Activated CD4-positive, alpha-beta memory T cell treated with anti-CD3 and anti-CD28 coated beads, Interleukin-2, amount 10 ng/mL, durations not matched to agents 7 days and 5 days (primary cell): ENCODE data around the gene ADIPOR2. TPM values are rescaled to one million over a fixed set of nuclear protein-coding genes. Genes with fewer than 3 reads are reported as not detected.

Experiments used
- CTCF ChIA-PET: fragments of 350-600 bp; sonication (Branson Sonifier 250); formaldehyde crosslinking; loops from one replicate; lab custom pipeline; 2021; ENCODE audit warnings: antibody characterized with exemption, inconsistent platforms; lab: Charles Lee
- POLR2A ChIA-PET: fragments of 350-600 bp; sonication (Branson Sonifier 250); formaldehyde crosslinking; loops from one replicate; lab custom pipeline; 2021; ENCODE audit warnings: antibody characterized with exemption; lab: Charles Lee
- DNase-seq: peaks from one replicate; pipeline ENCODE4 v3.0.0-alpha.2; 2020
- H3K27ac Mint-ChIP-seq: one replicate; pipeline ENCODE4 v1.8.0; 2021; ENCODE audit warnings: mild to moderate bottlenecking, mixed read lengths
- H3K27me3 Mint-ChIP-seq: one replicate; pipeline ENCODE4 v1.8.0; 2021; ENCODE audit warnings: mixed read lengths
- H3K36me3 Mint-ChIP-seq: one replicate; pipeline ENCODE4 v1.8.0; 2021; ENCODE audit warnings: low read depth, mixed read lengths
- H3K4me1 Mint-ChIP-seq: one replicate; pipeline ENCODE4 v1.8.0; 2021; ENCODE audit warnings: mixed read lengths
- H3K4me3 Mint-ChIP-seq: one replicate; pipeline ENCODE4 v1.8.0; 2021; ENCODE audit warnings: mild to moderate bottlenecking, mixed read lengths
- H3K9me3 Mint-ChIP-seq: one replicate; pipeline ENCODE4 v1.8.0; 2021; ENCODE audit warnings: mixed read lengths
- total RNA-seq, 2 experiments: library from RNA; stranded (reverse); gene quantifications; one replicate each; pipeline ENCODE4 v1.2.3, GENCODE V29; 2021

ADIPOR2 gene
- total RNA-seq, 2 experiments from 2014 or later = 63.8 to 71.8 TPM

DNA sequence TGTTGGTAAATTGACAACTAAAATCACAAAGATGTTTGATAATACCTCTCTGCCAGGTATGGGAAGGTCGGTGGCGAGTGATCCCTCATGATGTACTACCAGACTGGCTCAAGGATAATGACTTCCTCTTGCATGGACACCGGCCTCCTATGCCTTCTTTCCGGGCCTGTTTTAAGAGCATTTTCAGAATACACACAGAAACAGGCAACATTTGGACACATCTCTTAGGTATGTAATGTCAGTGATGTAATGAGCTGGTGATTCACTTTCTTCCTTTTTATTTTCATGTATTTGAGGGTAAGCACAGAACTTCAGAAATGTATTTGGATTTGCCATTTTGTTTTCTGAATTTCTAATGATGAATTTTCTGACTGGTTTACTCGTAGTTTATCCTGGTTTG is 86.9 kb downstream of the ADIPOR2 start:
- CTCF ChIA-PET = no interaction called here
- Mint-ChIP-seq H3K27me3 (no peaks in the 10 kb centered on the region), H3K4me3 (no peak overlapping the region), H3K27ac (no peak overlapping the region), H3K36me3 (peaks cover 28% of the 10 kb centered on the region), H3K4me1 (peaks cover 1% of the 10 kb centered on the region), H3K9me3 (no peaks in the 10 kb centered on the region)
- no peak for DNase-seq
- POLR2A ChIA-PET = no interaction called here

GRCh38 chr12:1778911-1779310 is 88.0 kb downstream of the ADIPOR2 start:
- CTCF ChIA-PET = interaction anchor here (1.7 kb wide), 2 partner anchors 12 to 125 kb away, joined by 5 to 9 read pairs; no protein-coding TSS in a partner anchor
- H3K9me3 Mint-ChIP-seq = no peaks in the 10 kb centered on the region
- no peak for DNase-seq
- H3K27ac Mint-ChIP-seq = no peak overlapping the region
- H3K4me3 Mint-ChIP-seq = no peak overlapping the region
- H3K4me1 Mint-ChIP-seq = peaks cover 1% of the 10 kb centered on the region
- peaks cover 25% of the 10 kb centered on the region for H3K36me3 Mint-ChIP-seq
- no peaks in the 10 kb centered on the region for H3K27me3 Mint-ChIP-seq
- POLR2A ChIA-PET = no interaction called here

- peaks cover 28% of the 10 kb centered on the region for H3K36me3 Mint-ChIP-seq
- no peaks in the 10 kb centered on the region for H3K27me3 Mint-ChIP-seq
- no peaks in the 10 kb centered on the region for H3K9me3 Mint-ChIP-seq
- H3K27ac Mint-ChIP-seq = no peak overlapping the region
- no peak for DNase-seq
- H3K4me3 Mint-ChIP-seq = no peak overlapping the region
- ChIA-PET POLR2A (interaction anchor here (0.8 kb wide), 1 partner anchor 11 kb away, joined by 5 read pairs; no protein-coding TSS in a partner anchor), CTCF (interaction anchor here (0.8 to 1.7 kb wide), 3 partner anchors 11 to 161 kb away, joined by 3 to 9 read pairs (median 5); no protein-coding TSS in a partner anchor)
- H3K4me1 Mint-ChIP-seq = peaks cover 1% of the 10 kb centered on the region
These were observed 88.9 kb downstream of the ADIPOR2 start for GRCh38 chr12:1779783-1780182.

DNA sequence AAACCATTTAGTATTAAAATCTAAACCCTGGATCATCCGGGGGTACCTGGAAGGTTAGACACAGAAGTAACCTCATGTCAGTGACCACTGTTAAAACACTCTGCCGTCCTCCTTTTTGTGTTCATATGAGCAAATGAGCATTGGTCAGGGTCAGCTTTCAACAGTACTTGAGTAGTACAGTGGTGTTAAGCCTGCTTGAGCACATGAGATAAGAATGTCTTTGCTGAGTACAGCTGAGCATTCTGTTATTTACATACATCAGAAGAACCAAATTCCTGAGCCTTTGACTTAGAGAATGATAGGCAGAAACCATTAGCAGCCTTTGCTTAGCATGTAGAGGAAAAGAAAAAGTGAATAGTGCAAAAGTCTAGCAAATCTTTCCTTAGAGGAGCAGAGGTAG is 90.9 kb downstream of the ADIPOR2 start:
- ChIA-PET CTCF (interaction anchor here (1.1 to 1.8 kb wide), 2 partner anchors 9 to 158 kb away, joined by 3 to 8 read pairs; no protein-coding TSS in a partner anchor), POLR2A (interaction anchor here (1.0 kb wide), 1 partner anchor 122 kb away, joined by 3 read pairs; no protein-coding TSS in a partner anchor)
- peaks cover 1% of the 10 kb centered on the region for H3K4me1 Mint-ChIP-seq
- no peak for DNase-seq
- H3K27ac Mint-ChIP-seq = no peak overlapping the region
- H3K4me3 Mint-ChIP-seq = no peak overlapping the region
- peaks cover 31% of the 10 kb centered on the region for H3K36me3 Mint-ChIP-seq
- H3K27me3 Mint-ChIP-seq = no peaks in the 10 kb centered on the region
- no peaks in the 10 kb centered on the region for H3K9me3 Mint-ChIP-seq

DNA sequence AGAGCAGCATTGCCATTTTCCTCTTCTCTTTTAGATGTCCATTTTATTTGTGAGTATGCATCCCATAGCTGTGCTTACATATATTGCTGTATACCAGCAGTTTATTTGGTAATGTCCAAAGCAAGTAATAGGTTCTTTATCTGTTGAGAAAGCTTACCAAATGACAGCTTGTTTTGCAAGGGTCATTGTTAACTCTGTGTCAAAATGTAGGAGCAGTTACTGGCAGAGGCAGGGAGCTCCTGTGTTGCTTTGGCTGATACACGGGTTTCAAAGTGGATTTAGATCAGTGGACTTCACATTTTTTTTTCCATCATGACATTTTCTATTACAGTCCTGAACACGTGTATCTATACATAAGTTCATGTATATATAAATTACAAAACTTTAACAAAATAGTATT is 91.3 kb downstream of the ADIPOR2 start:
- Mint-ChIP-seq H3K36me3 (peaks cover 31% of the 10 kb centered on the region), H3K27me3 (no peaks in the 10 kb centered on the region), H3K4me3 (no peak overlapping the region), H3K4me1 (peaks cover 1% of the 10 kb centered on the region), H3K27ac (no peak overlapping the region), H3K9me3 (no peaks in the 10 kb centered on the region)
- DNase-seq = no peak
- POLR2A ChIA-PET = interaction anchor here (0.7 to 1.0 kb wide), 2 partner anchors 91 to 122 kb away, joined by 3 read pairs; partner anchors contain the start of gene ADIPOR2
- CTCF ChIA-PET = interaction anchor here (1.1 to 1.8 kb wide), 2 partner anchors 9 to 158 kb away, joined by 3 to 8 read pairs; no protein-coding TSS in a partner anchor

GRCh38 chr12:1787714-1788113 is 96.8 kb downstream of the ADIPOR2 start:
- ChIA-PET POLR2A (no interaction called here), CTCF (interaction anchor here (1.2 to 5.8 kb wide), 2 partner anchors 132 to 153 kb away, joined by 5 to 282 read pairs; no protein-coding TSS in a partner anchor)
- Mint-ChIP-seq H3K27ac (no peak overlapping the region), H3K36me3 (peaks cover 23% of the 10 kb centered on the region), H3K9me3 (no peaks in the 10 kb centered on the region), H3K4me1 (peaks cover 21% of the 10 kb centered on the region), H3K4me3 (no peak overlapping the region), H3K27me3 (no peaks in the 10 kb centered on the region)
- DNase-seq = no peak

GRCh38 chr12:1790444-1790843 is 99.6 kb downstream of the ADIPOR2 start:
- DNase-seq = no peak
- H3K36me3 Mint-ChIP-seq = peaks cover 11% of the 10 kb centered on the region
- ChIA-PET CTCF (interaction anchor here (0.6 to 5.8 kb wide), 30 partner anchors 9 to 793 kb away, joined by 3 to 282 read pairs (median 5); partner anchors contain the start of genes ADIPOR2 and DCP1B), POLR2A (interaction anchor here (1.0 to 2.6 kb wide), 12 partner anchors 10 to 291 kb away, joined by 3 to 26 read pairs (median 5); no protein-coding TSS in a partner anchor)
- no peak overlapping the region for H3K27ac Mint-ChIP-seq
- no peaks in the 10 kb centered on the region for H3K27me3 Mint-ChIP-seq
- H3K9me3 Mint-ChIP-seq = no peaks in the 10 kb centered on the region
- H3K4me3 Mint-ChIP-seq = no peak overlapping the region
- peaks cover 21% of the 10 kb centered on the region for H3K4me1 Mint-ChIP-seq

- Mint-ChIP-seq H3K4me3 (no peak overlapping the region), H3K27me3 (no peaks in the 10 kb centered on the region), H3K36me3 (peaks cover 4% of the 10 kb centered on the region), H3K4me1 (peaks cover 25% of the 10 kb centered on the region), H3K9me3 (no peaks in the 10 kb centered on the region), H3K27ac (peak overlapping the region; percentile 17)
- CTCF ChIA-PET = interaction anchor here (0.6 to 5.8 kb wide), 35 partner anchors 9 to 792 kb away, joined by 3 to 282 read pairs (median 5); partner anchors contain the start of genes ADIPOR2 and DCP1B
- POLR2A ChIA-PET = interaction anchor here (0.9 to 2.6 kb wide), 13 partner anchors 11 to 160 kb away, joined by 3 to 26 read pairs (median 5); no protein-coding TSS in a partner anchor
- DNase-seq = peak; percentile 70
These were observed 100.4 kb downstream of the ADIPOR2 start for GRCh38 chr12:1791104-1791841.

- peaks cover 4% of the 10 kb centered on the region for H3K36me3 Mint-ChIP-seq
- H3K4me1 Mint-ChIP-seq = peaks cover 27% of the 10 kb centered on the region
- no peaks in the 10 kb centered on the region for H3K9me3 Mint-ChIP-seq
- no peak overlapping the region for H3K27ac Mint-ChIP-seq
- POLR2A ChIA-PET = interaction anchor here (2.5 to 2.6 kb wide), 2 partner anchors 132 to 139 kb away, joined by 17 to 26 read pairs; no protein-coding TSS in a partner anchor
- CTCF ChIA-PET = interaction anchor here (0.9 to 5.8 kb wide), 4 partner anchors 137 to 242 kb away, joined by 3 to 282 read pairs (median 74); no protein-coding TSS in a partner anchor
- H3K4me3 Mint-ChIP-seq = no peak overlapping the region
- H3K27me3 Mint-ChIP-seq = no peaks in the 10 kb centered on the region
- peak; percentile 14 for DNase-seq
These were observed 101.5 kb downstream of the ADIPOR2 start for GRCh38 chr12:1792406-1792805.

- H3K27me3 Mint-ChIP-seq = no peaks in the 10 kb centered on the region
- H3K4me3 Mint-ChIP-seq = no peak overlapping the region
- ChIA-PET CTCF (interaction anchor here (1.0 to 5.8 kb wide), 5 partner anchors 138 to 158 kb away, joined by 4 to 282 read pairs (median 62); no protein-coding TSS in a partner anchor), POLR2A (no interaction called here)
- DNase-seq = no peak
- no peaks in the 10 kb centered on the region for H3K9me3 Mint-ChIP-seq
- H3K36me3 Mint-ChIP-seq = peaks cover 4% of the 10 kb centered on the region
- peaks cover 28% of the 10 kb centered on the region for H3K4me1 Mint-ChIP-seq
- H3K27ac Mint-ChIP-seq = no peak overlapping the region
These were observed 102.7 kb downstream of the ADIPOR2 start for GRCh38 chr12:1793426-1794210.

DNA sequence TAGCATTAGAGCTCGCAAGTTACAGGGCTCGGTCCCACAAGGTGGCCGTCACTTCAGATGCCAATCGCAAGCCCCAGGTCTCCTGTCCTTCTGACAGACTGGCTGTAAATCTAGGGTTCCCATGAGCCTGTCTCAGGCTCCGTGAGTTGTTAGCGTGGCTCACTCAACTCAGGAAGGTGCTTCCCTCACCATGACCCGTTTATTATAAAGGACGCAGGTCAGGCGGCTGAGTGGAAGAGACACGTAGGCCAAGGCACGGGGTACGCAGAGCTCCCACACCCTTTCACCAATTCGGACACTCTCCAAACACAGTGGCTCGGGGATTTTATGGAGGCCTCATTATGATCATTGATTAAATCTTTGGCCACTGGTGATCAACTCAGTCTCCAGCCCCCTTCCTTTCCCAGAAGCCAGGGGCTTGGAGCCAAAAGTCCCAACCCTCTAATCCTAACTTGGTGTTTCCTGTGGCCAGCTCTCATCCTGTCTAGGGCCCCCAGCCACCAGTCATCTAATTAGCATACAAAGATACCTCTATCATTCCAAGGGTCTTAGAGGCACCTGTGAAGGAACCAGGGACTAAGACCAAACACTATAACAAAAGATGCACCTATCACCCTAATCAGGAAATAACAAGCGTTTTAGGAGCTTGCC is 103.7 kb downstream of the ADIPOR2 start:
- peaks cover 26% of the 10 kb centered on the region for H3K4me1 Mint-ChIP-seq
- ChIA-PET POLR2A (interaction anchor here (0.6 to 1.6 kb wide), 2 partner anchors 145 to 185 kb away, joined by 3 to 15 read pairs; no protein-coding TSS in a partner anchor), CTCF (interaction anchor here (1.0 to 3.6 kb wide), 6 partner anchors 141 to 240 kb away, joined by 3 to 57 read pairs (median 6); no protein-coding TSS in a partner anchor)
- no peaks in the 10 kb centered on the region for H3K27me3 Mint-ChIP-seq
- H3K27ac Mint-ChIP-seq = no peak overlapping the region
- no peak for DNase-seq
- H3K4me3 Mint-ChIP-seq = no peak overlapping the region
- no peaks in the 10 kb centered on the region for H3K9me3 Mint-ChIP-seq
- peaks cover 4% of the 10 kb centered on the region for H3K36me3 Mint-ChIP-seq
